Keratinocyte (primary cell): ENCODE measurements around the gene FLVCR2. TPM values are rescaled to one million over a fixed set of nuclear protein-coding genes. Genes with fewer than 3 reads are reported as not detected.

ENCODE experiments used
- DNase-seq: peaks from one replicate; pipeline ENCODE4 v3.0.0-alpha.2; 2011; ENCODE audit warnings: low read depth, missing footprints, low spot score
- FAIRE-seq: peaks from 2 replicates; lab custom pipeline; 2011; peaks lifted over from hg19 to GRCh38; lab: Jason Lieb, UNC
- H2AFZ ChIP-seq: 2 replicates; pipeline ENCODE4 v1.6.0; 2012; ENCODE audit warnings: low read length, control low read depth, inconsistent platforms; ENCODE audit not compliant: control insufficient read depth
- H3K27ac ChIP-seq: 2 replicates; pipeline ENCODE4 v1.5.1; 2011; ENCODE audit warnings: low read length; ENCODE audit not compliant: control insufficient read depth, insufficient read depth
- H3K27me3 ChIP-seq: 3 replicates; pipeline ENCODE4 v1.6.0; 2011; ENCODE audit warnings: low read length; ENCODE audit not compliant: control insufficient read depth, insufficient read depth; ENCODE audit errors: extremely low read depth
- H3K36me3 ChIP-seq, 2 experiments: 2 replicates in 1 of 2; 3 replicates in 1 of 2; pipeline ENCODE4 v1.5.1; 2011; ENCODE audit warnings: low read length in 2 of 2, mild to moderate bottlenecking in 1 of 2; ENCODE audit not compliant: control insufficient read depth in 2 of 2, insufficient read depth in 2 of 2; ENCODE audit errors: extremely low read depth in 1 of 2
- H3K4me1 ChIP-seq: 3 replicates; pipeline ENCODE4 v1.5.1; 2011; ENCODE audit warnings: low read length; ENCODE audit not compliant: control insufficient read depth, insufficient read depth; ENCODE audit errors: extremely low read depth
- H3K4me2 ChIP-seq: 3 replicates; pipeline ENCODE4 v1.6.0; 2011; ENCODE audit warnings: low read depth, low read length; ENCODE audit not compliant: control insufficient read depth, insufficient read depth; ENCODE audit errors: extremely low read depth
- H3K4me3 ChIP-seq, 3 experiments: fragments of 200-600 bp in 1 of 3; sonication (generic) in 1 of 3; 2 replicates in 2 of 3; 3 replicates in 1 of 3; pipeline ENCODE4 v1.5.1; 2011 to 2016; ENCODE audit warnings: low read length in 3 of 3, mild to moderate bottlenecking in 3 of 3, control low read depth in 2 of 3, inconsistent platforms in 1 of 3, low read depth in 1 of 3, mixed read lengths in 1 of 3, mixed run types in 1 of 3, moderate library complexity in 1 of 3; ENCODE audit not compliant: control insufficient read depth in 2 of 3, insufficient read depth in 2 of 3; ENCODE audit errors: extremely low read depth in 1 of 3
- H3K79me2 ChIP-seq: 2 replicates; pipeline ENCODE4 v1.6.0; 2012; ENCODE audit warnings: low read length; ENCODE audit not compliant: control insufficient read depth, insufficient read depth
- H3K9ac ChIP-seq: 3 replicates; pipeline ENCODE4 v1.6.0; 2011; ENCODE audit warnings: low read length; ENCODE audit not compliant: control insufficient read depth, insufficient read depth; ENCODE audit errors: extremely low read depth
- H3K9me1 ChIP-seq: 3 replicates; pipeline ENCODE4 v1.6.0; 2011; ENCODE audit warnings: low read length; ENCODE audit not compliant: control insufficient read depth, insufficient read depth; ENCODE audit errors: extremely low read depth
- H3K9me3 ChIP-seq: 2 replicates; pipeline ENCODE4 v1.5.1; 2012; ENCODE audit warnings: low read depth, low read length; ENCODE audit not compliant: control insufficient read depth
- H4K20me1 ChIP-seq: 3 replicates; pipeline ENCODE4 v1.6.0; 2011; ENCODE audit warnings: low read length; ENCODE audit not compliant: control insufficient read depth, insufficient read depth; ENCODE audit errors: extremely low read depth
- CTCF ChIP-seq, 3 experiments: IDR thresholded peaks in 1 of 3; conservative IDR thresholded peaks in 1 of 3; optimal IDR thresholded peaks in 1 of 3; 2 replicates in 2 of 3; 3 replicates in 1 of 3; pipeline versions ENCODE3 to v1.5.1; 2011; ENCODE audit warnings: low read length in 3 of 3, mild to moderate bottlenecking in 3 of 3, moderate library complexity in 2 of 3, control low read depth in 1 of 3, inconsistent platforms in 1 of 3; ENCODE audit not compliant: insufficient read depth in 2 of 3; ENCODE audit errors: extremely low read depth in 1 of 3
- EZH2 ChIP-seq: IDR thresholded peaks from one replicate; pipeline ENCODE4 v1.6.1; 2012; ENCODE audit warnings: inconsistent platforms, mild to moderate bottlenecking, low read length, moderate library complexity
- dilution Hi-C: fragments of 300-500 bp; cut with MboI; formaldehyde crosslinking; loops from one replicate; pipeline ENCODE4 v1.7.0; 2020; ENCODE audit warnings: low sequenced_read_pairs; ENCODE audit not compliant: extremely low pct_ligation_motif_present
- polyA plus RNA-seq, 5 experiments: library from polyadenylated mRNA; depleted of rRNA in 3 of 5; stranded (reverse) in 3 of 5; stranded (forward) in 1 of 5; unstranded in 1 of 5; fragments of >200 nt; gene quantifications; 1 replicate in 1 of 5; 2 replicates in 3 of 5; 3 replicates in 1 of 5; pipeline versions ENCODE4 v1.2.1 to v1.2.3, GENCODE V29; 2011 to 2012; ENCODE audit warnings: missing spikeins in 2 of 5, low read depth in 1 of 5, low replicate concordance in 1 of 5

Gene FLVCR2
- polyA plus RNA-seq, 1 donor (not counting 4 experiments of a cell fraction or from before 2014, with no cell fraction given) = 0.45 TPM

GRCh38 chr14:75535164-75535898 lies 43.1 kb upstream of the FLVCR2 start:
- TF ChIP-seq CTCF (optimal IDR thresholded peaks at IDR 0.05 in 1 of 3, IDR thresholded peaks at IDR 0.05 in 1 of 3, conservative IDR thresholded peaks at IDR 0.05 in 1 of 3; ENCODE audit: extremely low read depth in 1 of 3, insufficient read depth in 2 of 3, low read length in 3 of 3) (no peak), EZH2 (no peak)
- no peaks in the 10 kb centered on the region for H3K27me3 ChIP-seq
- FAIRE-seq (no peak), DNase-seq (no peak)
- no peaks in the 10 kb centered on the region for H3K9me1 ChIP-seq
- no peak overlapping the region for H3K9ac ChIP-seq
- no peaks in the 10 kb centered on the region for H3K79me2 ChIP-seq
- dilution Hi-C loops = no loop called here
- no peaks in the 10 kb centered on the region for H4K20me1 ChIP-seq
- H3K4me1 ChIP-seq = no peaks in the 10 kb centered on the region
- H2AFZ ChIP-seq = no peak overlapping the region
- H3K36me3 ChIP-seq = no peaks in the 10 kb centered on the region
- H3K9me3 ChIP-seq = no peaks in the 10 kb centered on the region
- H3K27ac ChIP-seq = no peak overlapping the region
- H3K4me2 ChIP-seq = no peak overlapping the region
- H3K4me3 ChIP-seq = no peak overlapping the region

GRCh38 chr14:75537071-75537470 lies 41.3 kb upstream of the FLVCR2 start:
- FAIRE-seq = no peak
- Histone ChIP-seq H3K36me3 (no peaks in the 10 kb centered on the region), H3K4me2 (no peak overlapping the region), H3K4me1 (no peaks in the 10 kb centered on the region), H3K9ac (no peak overlapping the region), H2AFZ (no peak overlapping the region), H3K79me2 (no peaks in the 10 kb centered on the region), H3K4me3 (no peak overlapping the region), H3K27ac (no peak overlapping the region), H3K27me3 (no peaks in the 10 kb centered on the region), H4K20me1 (no peaks in the 10 kb centered on the region), H3K9me1 (no peaks in the 10 kb centered on the region), H3K9me3 (no peaks in the 10 kb centered on the region)
- TF ChIP-seq CTCF (optimal IDR thresholded peaks at IDR 0.05 in 1 of 3, IDR thresholded peaks at IDR 0.05 in 1 of 3, conservative IDR thresholded peaks at IDR 0.05 in 1 of 3; ENCODE audit: extremely low read depth in 1 of 3, insufficient read depth in 2 of 3, low read length in 3 of 3) = no peak
- no peak for TF ChIP-seq EZH2
- DNase-seq = no peak
- dilution Hi-C loops = no loop called here
